GM21737 (cell line): Measurements from ENCODE around the gene TF.
"Not testable (repeated sequence)": the region's sequence is repeated elsewhere in the genome, so short reads cannot be mapped to it uniquely, and the experiment has no call there.

ENCODE experiments used
- ATAC-seq: cut with Tn5 transposase; IDR thresholded peaks from one replicate; pipeline ENCODE4 v1.9.1; 2021; ENCODE audit warnings: mild to moderate bottlenecking, moderate library complexity; ENCODE audit not compliant: unreplicated experiment

TF gene

DNA sequence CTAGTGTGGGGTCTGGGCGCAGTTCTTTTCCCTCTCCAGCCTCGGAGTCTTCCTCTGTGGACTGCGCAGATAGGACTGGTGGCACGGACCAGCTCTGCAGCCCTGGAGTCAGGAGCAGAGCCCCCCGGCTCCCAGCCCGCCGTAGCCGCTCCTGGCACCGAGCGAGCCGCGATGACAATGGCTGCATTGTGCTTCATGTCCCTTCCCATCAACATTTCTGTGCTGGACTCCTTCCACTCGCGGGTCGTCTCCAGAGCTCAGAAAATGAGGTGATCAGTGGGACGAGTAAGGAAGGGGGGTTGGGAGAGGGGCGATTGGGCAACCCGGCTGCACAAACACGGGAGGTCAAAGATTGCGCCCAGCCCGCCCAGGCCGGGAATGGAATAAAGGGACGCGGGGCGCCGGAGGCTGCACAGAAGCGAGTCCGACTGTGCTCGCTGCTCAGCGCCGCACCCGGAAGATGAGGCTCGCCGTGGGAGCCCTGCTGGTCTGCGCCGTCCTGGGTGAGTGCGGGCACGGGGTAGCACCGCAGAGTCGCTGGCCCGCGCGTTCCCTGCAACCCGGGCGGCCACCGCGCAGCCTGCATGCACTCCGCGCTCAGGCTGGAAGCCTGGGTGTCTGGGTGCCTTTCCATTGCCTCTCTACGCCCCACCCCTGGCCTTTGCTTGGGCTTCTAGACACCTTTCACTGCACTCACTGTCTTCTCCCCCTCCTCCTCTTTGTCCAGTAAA, at the start of gene TF:
TF (plus strand) TSS at position 413 of the 731 bp plus-strand sequence; CDS start at position 461, 48 bp downstream.
- ATAC-seq = no peak

DNA sequence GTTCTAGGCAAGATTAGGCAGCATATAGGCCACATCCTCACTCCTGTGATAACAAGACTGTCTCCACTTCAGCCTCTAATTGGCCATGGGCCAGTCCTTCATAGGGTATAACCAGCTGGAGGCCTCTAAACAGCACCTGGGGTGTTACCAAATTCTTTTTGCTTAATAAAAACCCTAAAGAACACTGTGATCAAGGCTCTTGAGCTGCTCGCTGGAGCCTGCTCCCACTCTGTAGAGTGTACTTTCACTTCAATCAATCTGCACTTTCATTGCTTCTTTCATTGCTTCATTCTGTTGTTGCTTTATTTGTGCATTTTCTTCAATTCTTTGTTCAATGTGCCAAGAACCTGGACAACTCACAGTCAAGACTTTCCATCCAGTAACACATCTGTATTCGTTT, 48.2 kb upstream of the TF start:
- no peak for ATAC-seq

DNA sequence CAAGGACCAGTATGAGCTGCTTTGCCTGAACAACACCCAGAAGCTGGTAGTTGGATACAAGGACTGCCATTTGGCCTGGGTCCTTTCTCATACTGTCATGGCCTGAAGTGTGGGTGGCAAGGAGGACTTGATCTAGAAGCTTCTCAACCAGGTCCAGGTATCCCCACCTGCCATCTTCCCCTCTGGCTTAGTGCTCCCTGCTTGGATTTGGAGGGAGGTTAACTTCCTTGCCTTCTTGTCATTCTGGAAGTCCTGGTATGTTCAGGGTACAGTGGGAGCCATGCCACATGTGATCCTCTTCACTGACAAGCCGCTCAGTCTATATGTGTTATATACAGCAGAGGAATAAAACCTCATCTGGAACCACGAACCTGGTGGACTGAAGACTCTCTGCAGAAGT, 46.7 kb upstream of the TF start:
- ATAC-seq = no peak

DNA sequence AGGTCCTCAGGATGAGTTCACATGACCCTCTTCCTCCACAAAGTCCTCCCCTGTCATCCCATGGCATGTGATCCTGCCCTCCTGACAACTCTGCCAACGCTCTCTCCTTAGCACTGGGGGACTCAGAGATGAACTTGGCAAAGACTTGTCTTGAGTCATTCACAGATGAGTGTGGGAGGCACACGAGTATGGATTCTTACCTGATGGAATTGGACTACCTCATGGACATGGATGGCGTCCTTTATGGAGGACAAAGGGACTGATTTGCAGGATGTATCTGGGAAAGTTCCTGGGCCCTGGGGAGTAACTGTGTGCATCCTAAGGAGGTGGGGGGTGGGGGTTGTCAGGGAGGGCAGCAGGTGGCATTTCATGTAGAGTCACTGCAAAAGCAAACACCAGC, 46.3 kb upstream of the TF start:
- no peak for ATAC-seq

DNA sequence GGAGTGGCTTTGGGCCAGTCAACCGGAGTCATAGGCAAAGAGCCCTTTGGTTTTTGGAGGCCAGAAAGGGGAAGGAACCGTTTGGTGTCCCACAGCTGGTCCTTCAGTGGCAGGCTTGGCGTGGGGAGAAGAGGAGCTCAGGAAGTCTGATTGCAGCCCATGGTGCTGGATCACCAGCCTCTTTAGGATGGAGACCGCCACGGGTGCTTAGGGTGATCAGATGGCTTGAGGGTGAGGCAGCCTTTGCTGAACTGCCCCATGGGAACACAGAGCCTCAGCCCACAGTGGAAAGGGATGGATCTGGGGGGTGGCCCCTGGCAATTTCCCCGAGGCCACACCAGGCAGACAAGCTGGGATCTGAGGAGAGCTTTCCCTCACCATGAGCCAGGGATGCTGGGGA, 45.8 kb upstream of the TF start:
- ATAC-seq = no peak

DNA sequence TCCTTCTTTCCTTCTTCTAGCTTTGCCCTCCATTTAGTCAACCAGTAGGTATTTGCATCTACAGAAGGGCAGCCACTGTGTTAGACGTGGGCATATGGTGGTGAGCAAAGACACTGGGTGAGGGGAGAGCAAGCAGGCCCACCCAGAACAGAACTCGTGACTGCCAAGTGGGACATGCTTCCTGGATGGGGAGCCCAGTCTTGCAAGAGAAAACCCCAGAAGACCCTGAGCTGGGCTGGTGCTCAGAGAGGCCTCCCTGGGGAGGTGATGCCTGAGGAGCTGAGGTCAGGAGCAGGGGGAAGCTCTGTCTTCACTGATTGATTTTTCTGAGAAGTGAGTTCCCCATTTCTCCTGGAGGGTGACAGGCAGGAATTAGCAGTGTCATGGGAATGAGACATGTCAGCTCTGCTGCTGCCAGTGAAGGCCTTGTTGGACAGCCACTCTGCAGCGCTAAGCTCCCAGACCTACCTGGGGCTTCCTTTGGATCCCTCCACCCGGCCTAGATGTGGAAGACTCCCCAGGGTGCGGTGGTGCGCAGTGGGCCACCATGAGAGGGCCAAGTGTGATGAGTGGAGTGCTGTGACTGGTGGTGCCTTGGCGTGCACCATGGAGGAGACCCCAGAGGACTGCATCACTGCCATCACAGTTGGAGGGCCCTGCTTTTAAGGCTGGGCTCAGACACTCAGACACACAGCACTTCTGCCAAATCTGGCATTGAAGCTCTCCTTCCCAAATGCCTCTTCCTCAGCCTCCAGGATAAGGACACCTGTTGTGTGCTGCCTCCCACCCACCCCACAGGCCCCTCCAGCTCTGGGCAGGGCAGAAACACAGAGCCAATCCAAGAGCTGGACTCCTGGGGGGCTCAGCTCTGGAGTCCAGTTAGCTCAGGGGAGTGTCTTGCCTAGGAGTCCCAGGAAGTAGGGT, 44.5 kb upstream of the TF start:
- ATAC-seq = no peak

DNA sequence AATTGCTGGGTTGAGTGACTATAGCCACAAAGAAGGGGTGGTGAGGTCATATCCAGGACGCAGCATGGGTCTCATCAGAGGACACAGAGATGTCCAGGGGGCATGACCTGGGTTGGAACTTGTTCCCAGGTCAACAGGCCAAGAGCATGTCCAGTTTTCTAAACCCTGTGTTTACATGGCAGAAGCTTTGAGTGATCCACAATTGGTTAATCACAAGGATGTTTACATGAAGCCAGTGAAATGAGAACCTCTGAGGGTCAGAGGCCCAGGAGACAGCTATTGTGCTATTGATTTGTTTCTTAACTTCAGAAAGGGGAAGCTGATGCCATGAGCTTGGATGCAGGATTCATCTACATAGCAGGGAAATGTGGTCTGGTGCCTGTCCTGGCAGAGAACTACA, 42.3 kb upstream of the TF start:
- no peak for ATAC-seq

DNA sequence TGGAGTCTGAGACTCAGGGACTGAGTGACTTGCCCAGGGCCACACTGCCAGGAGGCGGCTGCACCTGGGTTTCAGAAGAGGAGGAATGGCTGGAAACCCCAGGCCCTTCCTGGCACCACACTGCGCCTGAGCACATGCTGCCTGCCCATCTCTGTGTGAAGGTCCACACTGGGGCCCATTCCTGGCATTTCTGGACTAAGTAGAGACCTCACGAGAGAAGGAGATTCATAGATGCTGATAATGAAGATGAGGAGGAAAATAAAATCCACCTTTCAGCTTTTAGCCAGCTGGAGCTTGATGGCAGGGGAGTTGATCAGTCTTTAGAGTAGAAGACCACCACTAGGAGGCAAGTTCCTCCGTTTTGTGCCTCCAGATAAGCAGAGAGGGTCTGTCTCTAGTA, 40.2 kb upstream of the TF start:
- ATAC-seq = no peak

DNA sequence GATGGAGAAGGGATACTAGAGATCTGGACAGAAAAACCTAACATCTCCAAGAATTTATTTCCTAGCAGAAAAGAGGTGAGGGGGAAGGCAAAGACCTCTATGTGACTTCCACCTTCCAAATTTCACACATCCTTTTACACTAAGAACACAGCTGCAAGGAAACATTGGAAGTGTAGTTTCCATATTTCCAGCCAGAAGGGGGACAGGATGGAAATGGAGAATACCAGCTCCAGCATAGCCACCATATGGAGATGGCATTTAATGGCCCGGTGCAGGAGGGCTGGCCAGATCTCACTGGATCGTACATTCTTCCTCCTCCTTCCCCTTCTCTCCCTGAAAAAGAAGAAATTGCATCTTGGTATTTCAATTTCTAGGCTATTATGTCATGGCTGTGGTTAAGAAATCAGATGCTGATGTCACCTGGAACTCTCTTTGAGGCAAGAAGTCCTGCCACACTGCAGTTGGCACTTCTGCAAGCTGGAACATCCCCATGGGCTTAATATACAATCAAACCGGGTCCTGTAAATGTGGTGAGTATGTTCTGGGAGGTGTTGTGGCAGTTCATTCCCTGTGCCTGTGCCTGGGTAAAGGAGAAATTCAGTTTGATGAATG, 36.9 kb upstream of the TF start:
- ATAC-seq = no peak

DNA sequence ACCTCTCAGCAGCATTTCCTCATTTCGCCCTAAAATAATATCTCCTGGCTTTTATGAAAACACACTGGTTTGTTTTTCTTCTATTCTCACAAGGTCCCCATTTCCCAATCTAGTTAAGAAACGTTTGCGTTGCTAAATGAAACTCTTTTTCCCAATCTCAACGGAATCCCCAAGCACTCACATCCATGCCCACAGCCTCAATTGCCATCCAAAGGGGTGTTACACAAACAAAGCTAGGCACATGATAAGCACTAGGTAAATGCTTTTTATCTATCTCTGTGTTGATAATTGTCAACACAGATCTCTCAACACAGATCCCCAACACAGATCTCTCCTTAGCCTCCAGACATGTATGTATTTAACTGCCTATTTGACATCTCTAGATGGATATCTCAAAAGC, 35.2 kb upstream of the TF start:
- no peak for ATAC-seq

DNA sequence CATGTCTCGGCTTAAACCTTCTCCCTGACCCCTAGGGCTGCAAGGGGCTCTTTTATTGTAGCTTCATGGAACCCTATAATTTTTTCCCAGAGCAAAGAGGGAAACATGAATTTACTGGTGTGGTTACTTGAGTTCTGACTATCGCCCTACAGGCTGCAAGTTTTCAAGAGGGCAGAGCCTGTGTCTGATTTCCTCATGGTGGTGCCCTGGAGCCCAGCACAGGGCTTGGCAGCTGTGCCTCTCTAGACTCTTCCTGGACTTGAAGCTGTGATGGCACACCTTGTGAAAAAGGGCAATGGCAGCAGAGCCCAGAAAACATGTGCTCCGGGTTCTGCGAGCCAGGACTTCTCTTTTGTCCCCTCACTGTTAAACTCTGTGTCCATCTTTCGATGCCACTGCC, 34.2 kb upstream of the TF start:
- ATAC-seq = no peak

DNA sequence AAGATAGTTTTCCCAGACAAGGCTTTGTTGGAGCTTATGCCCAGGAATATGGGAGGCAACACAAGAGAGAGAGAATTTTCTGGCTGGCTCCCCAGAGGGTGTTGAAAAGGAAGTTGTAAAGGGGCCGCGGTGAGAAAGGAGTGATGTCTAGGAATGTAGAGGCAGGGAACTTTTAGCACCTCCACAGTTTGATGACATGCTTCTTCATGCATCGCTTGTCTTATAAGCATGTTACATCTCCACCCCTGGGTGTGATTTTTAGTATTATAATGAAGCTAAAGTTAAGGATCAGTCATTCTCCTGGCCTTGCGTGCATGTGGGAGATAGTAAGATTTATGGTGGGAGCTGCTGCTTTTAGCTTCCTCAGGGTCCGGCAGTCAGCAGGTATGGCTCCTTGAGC, 32.8 kb upstream of the TF start:
- ATAC-seq = no peak

DNA sequence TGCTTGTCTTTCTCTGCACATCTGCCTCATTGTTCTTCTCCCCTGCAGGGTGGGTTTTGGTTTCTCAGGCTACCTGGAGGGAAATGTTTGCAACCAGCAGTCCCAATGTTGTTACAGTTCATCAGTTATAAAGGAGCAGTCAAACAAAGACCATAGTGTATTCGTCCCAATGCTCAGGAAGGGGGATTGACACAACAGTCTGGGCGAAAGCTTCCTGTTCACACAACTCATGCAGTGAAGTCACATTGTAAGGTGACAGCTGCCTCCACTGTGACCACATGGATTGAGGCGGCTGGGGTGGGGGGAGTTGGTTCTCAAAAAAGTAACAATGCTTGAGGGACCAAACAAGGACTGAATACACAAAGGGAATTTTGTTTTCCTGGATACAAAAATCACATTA, 28.8 kb upstream of the TF start:
- ATAC-seq = no peak

DNA sequence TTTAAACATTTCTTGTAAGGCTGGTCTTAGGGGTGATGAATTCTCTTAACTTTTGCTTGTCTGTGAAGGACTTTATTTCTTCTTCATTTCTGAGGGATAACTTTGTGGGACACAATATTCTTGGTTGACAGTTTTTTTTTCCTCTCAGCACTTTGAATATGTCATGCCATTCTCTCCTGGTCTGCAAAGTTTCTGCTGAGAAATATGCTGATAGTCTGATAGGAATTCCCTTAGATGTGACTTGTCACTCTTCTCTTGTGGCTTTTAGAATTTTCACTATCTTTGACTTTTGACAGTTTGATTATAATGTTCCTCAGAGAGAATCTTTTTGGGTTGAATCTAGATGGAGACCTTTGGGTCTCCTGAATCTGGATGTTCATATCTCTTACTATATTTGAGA, 23.3 kb upstream of the TF start:
- ATAC-seq = no peak

DNA sequence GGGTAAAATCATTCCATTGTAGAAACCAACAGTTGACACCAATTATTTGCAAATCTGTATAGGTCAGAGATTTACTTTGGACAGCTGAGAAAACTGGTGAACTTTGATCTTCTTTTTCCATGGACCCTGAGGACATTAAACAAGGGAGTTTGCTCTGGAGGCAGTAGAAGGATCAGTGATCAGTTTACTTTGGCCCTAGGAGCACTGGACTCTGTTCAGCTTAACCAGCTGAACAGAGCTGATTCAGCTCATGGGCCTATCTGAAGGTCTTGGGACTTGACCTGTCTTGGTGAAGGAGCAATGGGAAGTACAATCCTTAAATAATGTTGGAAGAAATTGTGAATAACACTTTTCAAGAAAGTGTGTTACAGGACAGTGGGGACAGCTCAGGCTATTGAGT, 15.2 kb upstream of the TF start:
- no peak for ATAC-seq

DNA sequence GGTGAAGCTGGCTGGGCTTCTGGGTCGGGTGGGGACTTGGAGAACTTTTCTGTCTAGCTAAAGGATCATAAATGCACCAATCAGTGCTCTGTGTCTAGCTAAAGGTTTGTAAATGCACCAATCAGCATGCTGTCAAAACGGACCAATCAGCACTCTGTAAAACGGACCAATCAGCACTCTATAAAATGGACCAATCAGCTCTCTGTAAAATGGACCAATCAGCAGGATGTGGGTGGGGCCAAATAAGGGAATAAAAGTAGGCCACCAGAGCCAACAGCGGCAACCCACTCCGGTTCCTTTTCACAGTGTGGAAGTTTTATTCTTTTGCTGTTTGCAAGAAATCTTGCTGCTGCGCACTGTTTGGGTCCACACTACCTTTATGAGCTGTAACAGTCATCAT, 14.0 kb upstream of the TF start:
- ATAC-seq = not testable (repeated sequence)

DNA sequence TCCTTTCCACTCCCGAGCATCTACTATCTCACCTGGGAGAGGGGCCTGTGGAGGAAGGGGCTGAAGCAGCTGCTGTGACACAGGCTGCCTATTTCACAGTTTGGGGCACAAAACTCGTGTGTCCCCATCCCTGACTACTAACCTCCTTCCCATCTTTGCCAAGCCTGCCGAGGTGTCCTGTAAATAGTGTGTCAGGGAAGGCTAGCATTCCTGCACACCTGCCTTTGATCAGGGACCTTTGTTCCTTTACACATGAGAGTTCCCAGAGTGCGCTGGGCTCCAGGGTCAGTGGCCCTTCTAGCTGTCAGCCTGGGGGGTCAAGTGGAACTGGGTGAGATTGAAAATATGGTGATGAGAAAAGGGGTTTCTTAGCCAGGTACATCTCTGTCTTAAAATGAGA, 13.0 kb upstream of the TF start:
- ATAC-seq = no peak

DNA sequence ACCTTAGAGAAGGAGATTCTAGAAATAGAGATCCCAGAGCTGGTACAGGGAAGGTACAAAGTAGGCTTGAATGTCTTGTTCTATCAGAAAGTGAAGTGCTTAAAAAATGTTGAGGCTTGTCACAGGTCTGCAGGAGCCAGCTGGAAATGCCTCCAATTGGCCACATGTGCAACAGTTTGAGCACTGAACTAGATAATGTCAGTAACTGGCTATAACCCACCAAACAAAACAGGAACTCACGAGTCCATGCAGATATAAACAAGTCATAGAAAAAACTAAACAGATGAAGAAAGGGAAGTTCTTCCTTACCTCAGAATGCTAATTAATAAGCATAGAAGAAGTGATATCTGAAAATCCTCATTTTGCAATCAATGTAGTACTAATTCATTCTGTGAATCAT, 11.9 kb upstream of the TF start:
- no peak for ATAC-seq

DNA sequence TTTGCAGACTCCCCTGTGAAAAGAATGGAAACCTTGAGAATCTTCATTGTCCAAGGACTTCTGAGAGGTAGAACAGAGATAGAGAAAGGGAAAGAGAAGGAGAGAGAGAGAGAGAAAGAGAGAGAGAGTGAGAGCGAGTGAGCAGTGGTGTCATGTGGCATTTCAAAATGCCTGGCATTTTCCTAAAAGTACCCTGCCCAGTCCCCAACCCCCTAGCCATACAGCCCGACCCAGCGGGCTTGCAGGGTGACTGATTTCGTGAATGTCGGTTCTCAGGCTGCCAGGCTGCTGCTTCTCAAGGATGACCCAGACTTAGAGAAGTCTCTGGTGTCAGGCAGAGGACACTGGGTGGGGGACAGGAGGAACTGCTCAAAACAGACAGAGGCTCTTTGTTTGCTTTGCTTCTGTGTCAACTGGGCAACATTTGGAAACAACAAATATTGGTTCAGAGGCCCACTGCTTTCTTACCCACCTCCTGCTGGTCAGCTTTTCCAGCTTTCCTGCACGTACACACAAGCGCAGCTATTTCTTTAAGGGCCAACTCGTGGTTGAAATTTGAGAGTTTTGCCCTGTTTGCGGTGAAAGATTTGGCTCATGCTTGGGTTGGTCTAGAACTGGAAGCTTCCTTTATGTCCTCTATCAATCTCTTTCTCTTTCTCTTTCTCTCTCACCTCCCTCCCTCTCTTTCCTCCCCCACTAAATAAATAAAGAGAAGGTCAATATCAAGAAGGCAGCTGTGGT, 3.7 kb upstream of the TF start:
- no peak for ATAC-seq

DNA sequence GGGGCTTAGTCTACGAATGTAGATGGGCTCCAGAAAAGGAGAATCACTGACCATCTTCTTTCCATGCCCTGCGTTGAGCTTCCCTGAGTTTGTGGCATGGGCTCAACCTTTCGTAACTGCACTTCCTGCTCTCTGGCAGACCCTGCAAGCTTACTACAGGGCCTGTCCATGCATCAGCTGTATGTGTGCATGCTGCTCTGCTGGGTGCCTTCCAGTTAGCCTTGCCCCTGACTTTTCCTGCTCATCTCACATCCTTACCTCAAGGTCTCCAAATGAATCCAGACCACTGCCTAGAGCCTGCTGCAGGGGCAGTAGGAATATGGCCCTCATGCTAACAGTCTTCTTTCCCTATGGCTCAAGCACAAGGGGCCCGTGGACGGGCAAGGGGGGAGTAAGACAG, 2.0 kb upstream of the TF start:
- ATAC-seq = no peak

DNA sequence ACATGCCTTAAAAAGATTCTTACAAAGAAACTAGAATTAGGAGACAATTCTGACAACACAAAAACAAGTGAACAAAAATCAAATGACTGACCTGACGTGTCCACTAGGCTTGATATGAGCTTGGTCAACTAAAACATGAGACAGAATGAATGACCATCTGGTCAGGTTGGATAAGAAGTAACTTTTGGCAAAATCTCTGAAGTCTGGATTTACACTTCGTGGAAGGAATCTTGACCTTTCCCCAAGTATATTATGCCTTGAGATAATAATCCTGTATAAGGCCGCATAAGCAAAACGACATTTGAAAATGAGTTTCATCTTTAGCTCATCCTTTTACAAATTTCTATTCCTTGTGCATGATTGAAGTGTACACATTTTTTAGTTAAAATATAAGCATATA, 1.1 kb upstream of the TF start:
- no peak for ATAC-seq
